Endodermal cell (in vitro differentiated cells): ENCODE data around the gene MBOAT1. TPM values are rescaled to one million over a fixed set of nuclear protein-coding genes. Genes with fewer than 3 reads are reported as not detected.

ENCODE experiments used
- DNase-seq: peaks from one replicate; pipeline ENCODE4 v3.0.0-alpha.2; 2017
- H3K27ac ChIP-seq: 2 replicates; pipeline ENCODE4 v1.5.1; 2013; ENCODE audit warnings: mild to moderate bottlenecking, low read depth, low read length, moderate library complexity
- H3K27me3 ChIP-seq: 2 replicates; pipeline ENCODE4 v1.6.1; 2013; ENCODE audit warnings: mild to moderate bottlenecking, low read length, moderate library complexity; ENCODE audit not compliant: insufficient read depth, control insufficient read depth, poor library complexity, severe bottlenecking
- H3K36me3 ChIP-seq: 2 replicates; pipeline ENCODE4 v1.7.0; 2013; ENCODE audit warnings: mild to moderate bottlenecking, low read length, moderate library complexity; ENCODE audit not compliant: control insufficient read depth, insufficient read depth
- H3K4me1 ChIP-seq: one replicate; pipeline ENCODE4 v1.7.0; 2013; ENCODE audit warnings: low read length; ENCODE audit not compliant: control insufficient read depth, insufficient read depth
- H3K4me3 ChIP-seq: 2 replicates; pipeline ENCODE4 v1.5.1; 2013; ENCODE audit warnings: mild to moderate bottlenecking, low read length, moderate library complexity
- H3K9ac ChIP-seq: 2 replicates; pipeline ENCODE4 v1.6.1; 2013; ENCODE audit warnings: mild to moderate bottlenecking, low read length, moderate library complexity; ENCODE audit not compliant: poor library complexity, severe bottlenecking; ENCODE audit errors: extremely low read depth
- H3K9me3 ChIP-seq: 2 replicates; pipeline ENCODE4 v1.6.1; 2013; ENCODE audit warnings: mild to moderate bottlenecking, low read length, moderate library complexity; ENCODE audit not compliant: control insufficient read depth
- H3K27ac Mint-ChIP-seq: 2 replicates; pipeline ENCODE4 v1.8.0; 2020; ENCODE audit warnings: mixed read lengths
- H3K27me3 Mint-ChIP-seq: 2 replicates; pipeline ENCODE4 v1.8.0; 2021; ENCODE audit warnings: mild to moderate bottlenecking, mixed read lengths; ENCODE audit not compliant: insufficient read depth
- H3K36me3 Mint-ChIP-seq: 2 replicates; pipeline ENCODE4 v1.8.0; 2020; ENCODE audit warnings: low read depth, mixed read lengths
- H3K4me1 Mint-ChIP-seq: 2 replicates; pipeline ENCODE4 v1.8.0; 2020; ENCODE audit warnings: mixed read lengths
- H3K4me3 Mint-ChIP-seq: 2 replicates; pipeline ENCODE4 v1.8.0; 2020; ENCODE audit warnings: mild to moderate bottlenecking, moderate library complexity, mixed read lengths
- H3K9me3 Mint-ChIP-seq: 2 replicates; pipeline ENCODE4 v1.8.0; 2020; ENCODE audit warnings: mild to moderate bottlenecking, mixed read lengths
- CTCF ChIP-seq: fragments of 200-600 bp; sonication (generic); conservative IDR thresholded peaks from 2 replicates; pipeline ENCODE4 v1.5.0; 2021; ENCODE audit warnings: antibody characterized with exemption, mild to moderate bottlenecking
- WGBS, 2 experiments: methylation state at CpG; one replicate each; pipeline versions ENCODE4 v1.1.5 to v1.1.7; 2013; ENCODE audit warnings: missing lambda C conversion rate in 2 of 2, mixed read lengths in 1 of 2; ENCODE audit not compliant: insufficient coverage in 1 of 2, insufficient read length in 1 of 2; 5-methylcytosine and 5-hydroxymethylcytosine counted together
- total RNA-seq, 2 donors: library from RNA; stranded (reverse); fragmentation: NEBNext Ultra II Directional in 1 of 2; extraction: Animal tissue kit (Norgen Biotek cat#: 25700) in 1 of 2; gene quantifications; 2 replicates in 1 of 2; 3 replicates in 1 of 2; pipeline ENCODE4 v1.2.1, GENCODE V29; 2021

Gene MBOAT1
- total RNA-seq, 2 donors from 2014 or later, result 7.7 to 9.4 TPM

- Mint-ChIP-seq H3K9me3 (no peaks in the 10 kb centered on the region), H3K4me3 (no peak overlapping the region), H3K27ac (no peak overlapping the region), H3K36me3 (peaks cover 13% of the 10 kb centered on the region), H3K27me3 (no peaks in the 10 kb centered on the region), H3K4me1 (peaks cover 5% of the 10 kb centered on the region)
- Histone ChIP-seq H3K4me1 (no peaks in the 10 kb centered on the region), H3K27ac (no peak overlapping the region), H3K4me3 (no peak overlapping the region), H3K9me3 (no peaks in the 10 kb centered on the region), H3K36me3 (no peaks in the 10 kb centered on the region), H3K9ac (no peak overlapping the region), H3K27me3 (no peaks in the 10 kb centered on the region)
- no peak for DNase-seq
- 76 to 86% methylated on average over 3 to 6 of the region's 6 CpGs for WGBS, 2 experiments
- TF ChIP-seq CTCF, result no peak
Observed at GRCh38 chr6:20119485-20119884, 92.8 kb downstream of the MBOAT1 start.

GRCh38 chr6:20118892-20119291, 93.4 kb downstream of the MBOAT1 start:
- H3K27me3 Mint-ChIP-seq, result no peaks in the 10 kb centered on the region
- DNase-seq, result no peak
- WGBS, 2 experiments, result 92 to 93% methylated on average over 4 of the region's 4 CpGs
- Histone ChIP-seq H3K27ac (no peak overlapping the region), H3K4me3 (no peak overlapping the region), H3K4me1 (no peaks in the 10 kb centered on the region), H3K27me3 (no peaks in the 10 kb centered on the region), H3K9ac (no peak overlapping the region), H3K36me3 (no peaks in the 10 kb centered on the region), H3K9me3 (no peaks in the 10 kb centered on the region)
- H3K9me3 Mint-ChIP-seq, result no peaks in the 10 kb centered on the region
- H3K27ac Mint-ChIP-seq, result no peak overlapping the region
- no peak overlapping the region for H3K4me3 Mint-ChIP-seq
- peaks cover 8% of the 10 kb centered on the region for H3K36me3 Mint-ChIP-seq
- no peak for TF ChIP-seq CTCF
- peaks cover 5% of the 10 kb centered on the region for H3K4me1 Mint-ChIP-seq

GRCh38 chr6:20117474-20117873, 94.8 kb downstream of the MBOAT1 start:
- Mint-ChIP-seq H3K36me3 (peaks cover 3% of the 10 kb centered on the region), H3K27ac (peak overlapping the region; percentile 26), H3K27me3 (no peaks in the 10 kb centered on the region), H3K9me3 (no peaks in the 10 kb centered on the region), H3K4me1 (peaks cover 12% of the 10 kb centered on the region), H3K4me3 (no peak overlapping the region)
- Histone ChIP-seq H3K9ac (no peak overlapping the region), H3K27ac (no peak overlapping the region), H3K9me3 (no peaks in the 10 kb centered on the region), H3K4me1 (peaks cover 6% of the 10 kb centered on the region), H3K36me3 (no peaks in the 10 kb centered on the region), H3K4me3 (no peak overlapping the region), H3K27me3 (no peaks in the 10 kb centered on the region)
- 76 to 80% methylated on average over 1 to 3 of the region's 3 CpGs for WGBS, 2 experiments
- peak; percentile 75 for DNase-seq
- TF ChIP-seq CTCF, result no peak
